Thymus (tissue), 11 donors: ENCODE measurements around the gene HINT3. TPM values are rescaled to one million over a fixed set of nuclear protein-coding genes. Genes with fewer than 3 reads are reported as not detected.
"Not testable (repeated sequence)": the region's sequence is repeated elsewhere in the genome, so short reads cannot be mapped to it uniquely, and the experiment has no call there.

Source experiments
- DNase-seq, 9 donors: peaks; one replicate each; pipeline ENCODE4 v3.0.0-alpha.2; 2013; ENCODE audit warnings: low spot score in 9 of 9, low read depth in 6 of 9, missing footprints in 1 of 9
- H3K27ac ChIP-seq, 2 donors: one replicate each; pipeline ENCODE4 v1.5.1; 2013; ENCODE audit warnings: control low read depth in 1 of 2, low read depth in 1 of 2, low read length in 1 of 2, mild to moderate bottlenecking in 1 of 2, moderate library complexity in 1 of 2
- H3K27me3 ChIP-seq, 2 donors: one replicate each; pipeline ENCODE4 v1.5.1; 2013; ENCODE audit warnings: low read length in 1 of 2; ENCODE audit not compliant: control insufficient read depth in 2 of 2, insufficient read depth in 1 of 2
- H3K36me3 ChIP-seq, 2 donors: one replicate each; pipeline ENCODE4 v1.5.1; 2013; ENCODE audit warnings: low read length in 1 of 2, mild to moderate bottlenecking in 1 of 2, moderate library complexity in 1 of 2; ENCODE audit not compliant: control insufficient read depth in 2 of 2, insufficient read depth in 2 of 2
- H3K4me1 ChIP-seq, 2 donors: one replicate each; pipeline ENCODE4 v1.5.1; 2013; ENCODE audit warnings: low read length in 2 of 2; ENCODE audit not compliant: control insufficient read depth in 2 of 2, insufficient read depth in 2 of 2
- H3K4me3 ChIP-seq, 2 donors: one replicate each; pipeline ENCODE4 v1.5.1; 2013; ENCODE audit warnings: low read length in 2 of 2, control low read depth in 1 of 2, mild to moderate bottlenecking in 1 of 2
- H3K9me3 ChIP-seq, 2 donors: one replicate each; pipeline ENCODE4 v1.5.1; 2013; ENCODE audit warnings: low read length in 1 of 2, mild to moderate bottlenecking in 1 of 2; ENCODE audit not compliant: control insufficient read depth in 2 of 2, insufficient read depth in 1 of 2
- WGBS: extraction: QIAGEN DNeasy Blood & Tissue Kit; methylation state at CpG from one replicate; pipeline ENCODE4 v1.1.7; 2013; 5-methylcytosine and 5-hydroxymethylcytosine counted together
- polyA plus RNA-seq: library from polyadenylated mRNA; stranded (reverse); fragments of 200-250 nt; gene quantifications from one replicate; pipeline ENCODE4 v1.2.3, GENCODE V29; 2013
- total RNA-seq: library from RNA; stranded (reverse); fragments of 120-200 nt; gene quantifications from one replicate; pipeline ENCODE4 v1.2.4, GENCODE V29; 2013
- donor health status: healthy.

The HINT3 gene
- total and polyA plus RNA-seq, 2 donors: 8.6 to 11.1 TPM

DNA sequence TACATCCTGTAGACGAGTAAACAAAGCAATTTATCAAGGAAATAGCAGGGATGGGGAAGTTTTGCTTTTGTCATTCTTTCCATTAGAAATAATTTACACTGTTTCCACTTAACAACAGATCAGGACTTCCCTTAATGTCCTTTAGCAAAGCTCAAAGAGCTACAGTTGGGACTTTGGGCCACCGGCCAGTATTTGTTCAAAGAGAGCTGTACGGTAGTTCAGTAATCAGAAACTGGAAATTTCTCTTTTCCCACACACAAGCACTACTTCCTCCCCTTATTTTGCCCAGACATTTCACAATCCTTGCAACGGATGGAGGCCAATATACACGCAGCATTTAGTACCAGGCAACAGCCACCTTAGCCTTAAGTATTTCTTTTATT lies 12.1 kb upstream of the HINT3 start:
- WGBS: 51% methylated on average over 5 of the region's 5 CpGs
- Histone ChIP-seq H3K9me3 (no peaks in the 10 kb centered on the region), H3K4me1 (no peaks in the 10 kb centered on the region), H3K36me3 (no peaks in the 10 kb centered on the region), H3K27ac (no peak overlapping the region), H3K27me3 (no peaks in the 10 kb centered on the region), H3K4me3 (no peak overlapping the region)
- no peak for DNase-seq

DNA sequence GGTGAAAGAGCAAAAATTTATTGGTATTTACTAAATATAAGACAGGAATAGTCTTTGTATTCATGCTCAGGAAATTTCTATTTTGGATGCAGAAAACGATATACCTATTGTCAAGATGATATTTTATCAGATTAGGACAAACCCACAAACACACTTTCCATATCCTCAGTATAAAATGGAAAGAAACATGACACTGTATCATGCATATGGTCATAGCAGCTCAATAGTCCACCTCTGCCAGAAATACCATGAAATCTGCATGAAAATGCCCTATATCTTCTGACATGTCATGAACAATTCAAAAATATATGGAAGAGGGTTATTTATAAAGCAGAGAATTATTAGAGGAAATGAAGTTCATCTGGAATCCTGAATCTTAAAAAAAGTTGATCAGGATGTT lies 11.7 kb upstream of the HINT3 start:
- no peaks in the 10 kb centered on the region for H3K27me3 ChIP-seq
- H3K4me3 ChIP-seq: no peak overlapping the region
- no peaks in the 10 kb centered on the region for H3K9me3 ChIP-seq
- H3K4me1 ChIP-seq: no peaks in the 10 kb centered on the region
- no peak overlapping the region for H3K27ac ChIP-seq
- WGBS: 61% methylated on average over 1 of the region's 1 CpG
- DNase-seq: no peak
- no peaks in the 10 kb centered on the region for H3K36me3 ChIP-seq

DNA sequence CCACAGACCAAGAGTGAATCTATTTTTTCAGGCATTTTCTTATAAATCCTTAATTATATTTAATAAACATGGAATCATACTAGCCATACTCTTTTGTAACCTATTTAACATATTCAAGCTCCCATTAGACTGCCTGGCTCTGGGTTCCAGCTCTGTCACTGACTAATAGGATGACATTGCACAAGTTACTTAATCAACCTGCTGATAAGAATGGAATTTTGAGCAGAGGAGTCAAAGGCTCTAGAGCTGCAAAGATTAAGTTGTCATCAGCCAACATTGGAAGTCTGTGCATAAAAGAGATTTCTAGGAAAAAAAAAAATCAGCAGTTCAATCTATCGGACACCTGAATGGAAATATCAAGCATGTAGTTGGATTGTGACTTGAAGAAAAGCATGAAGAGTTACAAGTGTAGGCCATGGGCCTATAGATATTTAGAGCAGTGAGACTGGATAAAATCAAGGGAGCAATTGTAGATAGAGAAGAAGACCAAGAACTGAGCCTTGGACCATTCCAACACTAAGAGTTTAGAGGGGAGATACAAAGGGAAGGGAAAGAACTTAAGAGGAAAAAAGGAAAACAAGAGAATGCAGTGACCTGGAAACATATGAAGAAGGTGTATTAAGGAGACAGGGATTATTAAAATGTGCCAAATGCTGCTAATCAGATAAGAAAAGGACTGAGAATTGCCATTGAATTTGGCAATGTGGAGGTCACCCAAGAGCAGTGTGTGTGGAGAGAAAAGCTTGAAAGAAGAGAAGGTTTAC lies 11.0 kb upstream of the HINT3 start:
- 94% methylated on average over 1 of the region's 1 CpG for WGBS
- no peaks in the 10 kb centered on the region for H3K9me3 ChIP-seq
- H3K36me3 ChIP-seq: no peaks in the 10 kb centered on the region
- H3K27me3 ChIP-seq: no peaks in the 10 kb centered on the region
- no peak overlapping the region for H3K4me3 ChIP-seq
- H3K27ac ChIP-seq: peak overlapping the region; percentile 18 to 53
- DNase-seq: no peak
- no peaks in the 10 kb centered on the region for H3K4me1 ChIP-seq

DNA sequence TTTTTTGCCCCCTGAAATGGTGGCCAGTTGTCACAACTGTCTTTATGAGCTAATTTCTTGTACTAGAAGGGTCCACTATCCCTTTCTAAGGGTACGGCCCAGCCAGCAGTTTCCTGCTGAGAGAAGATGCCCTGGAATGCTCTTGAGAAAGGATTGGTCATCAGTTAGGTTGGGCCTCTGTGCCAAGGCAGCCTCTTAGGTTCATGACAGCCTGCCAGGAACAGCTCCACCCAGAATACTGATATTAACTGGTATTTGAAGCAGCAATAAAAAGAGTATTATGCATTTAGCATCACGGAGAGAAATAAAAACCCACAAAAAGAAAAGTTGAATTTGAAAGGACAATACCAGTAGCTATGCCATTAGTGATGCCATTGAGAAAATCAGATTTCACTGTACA lies 9.0 kb upstream of the HINT3 start:
- Histone ChIP-seq H3K27ac (no peak overlapping the region), H3K4me3 (no peak overlapping the region), H3K36me3 (no peaks in the 10 kb centered on the region), H3K27me3 (no peaks in the 10 kb centered on the region), H3K9me3 (no peaks in the 10 kb centered on the region), H3K4me1 (no peaks in the 10 kb centered on the region)
- DNase-seq: no peak
- WGBS: 96% methylated on average over 2 of the region's 2 CpGs

DNA sequence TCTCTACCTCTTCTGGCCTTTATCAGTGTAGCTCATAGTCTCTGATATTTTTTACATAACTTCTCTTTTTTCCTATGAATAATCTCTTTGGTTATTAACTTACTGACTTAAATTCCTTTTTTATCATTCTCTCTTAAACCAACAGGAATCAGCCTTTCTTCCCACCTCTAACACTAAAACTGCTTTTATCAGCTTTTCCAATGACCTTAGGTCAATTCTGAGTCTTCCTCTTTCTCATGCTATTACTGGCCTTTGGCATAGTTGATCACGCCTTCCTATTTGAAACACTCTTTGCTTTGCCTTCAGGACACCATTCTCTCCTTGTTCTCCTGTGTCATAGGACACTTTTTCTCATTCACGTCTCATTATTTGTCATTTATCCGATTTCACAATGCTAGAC lies 8.1 kb upstream of the HINT3 start:
- 97% methylated on average over 3 of the region's 3 CpGs for WGBS
- Histone ChIP-seq H3K36me3 (no peaks in the 10 kb centered on the region), H3K27ac (no peak overlapping the region), H3K9me3 (no peaks in the 10 kb centered on the region), H3K4me1 (no peaks in the 10 kb centered on the region), H3K27me3 (no peaks in the 10 kb centered on the region), H3K4me3 (no peak overlapping the region)
- no peak for DNase-seq

DNA sequence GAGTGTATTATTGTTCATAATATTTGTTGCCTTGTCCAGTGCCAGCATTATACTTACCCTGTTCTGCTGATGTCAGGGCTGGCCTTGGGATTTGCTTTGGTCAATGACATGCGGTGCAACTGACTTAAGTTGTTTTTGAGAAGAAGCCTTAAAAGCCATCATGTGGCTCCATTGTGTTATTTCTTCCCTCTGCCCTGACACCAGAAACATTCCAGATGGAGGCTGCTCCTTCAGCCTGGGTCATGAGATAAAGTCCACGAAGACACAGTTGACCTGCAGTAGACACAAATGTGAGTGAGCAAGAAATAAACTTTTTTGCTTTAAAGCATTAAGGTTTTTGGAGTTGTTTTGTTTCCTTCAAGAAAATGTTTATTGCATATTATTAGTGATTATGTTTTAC lies 7.5 kb upstream of the HINT3 start:
- no peak for DNase-seq
- H3K9me3 ChIP-seq: no peaks in the 10 kb centered on the region
- H3K36me3 ChIP-seq: no peaks in the 10 kb centered on the region
- no peak overlapping the region for H3K27ac ChIP-seq
- no peaks in the 10 kb centered on the region for H3K4me1 ChIP-seq
- no peaks in the 10 kb centered on the region for H3K27me3 ChIP-seq
- 95% methylated on average over 2 of the region's 2 CpGs for WGBS
- no peak overlapping the region for H3K4me3 ChIP-seq

DNA sequence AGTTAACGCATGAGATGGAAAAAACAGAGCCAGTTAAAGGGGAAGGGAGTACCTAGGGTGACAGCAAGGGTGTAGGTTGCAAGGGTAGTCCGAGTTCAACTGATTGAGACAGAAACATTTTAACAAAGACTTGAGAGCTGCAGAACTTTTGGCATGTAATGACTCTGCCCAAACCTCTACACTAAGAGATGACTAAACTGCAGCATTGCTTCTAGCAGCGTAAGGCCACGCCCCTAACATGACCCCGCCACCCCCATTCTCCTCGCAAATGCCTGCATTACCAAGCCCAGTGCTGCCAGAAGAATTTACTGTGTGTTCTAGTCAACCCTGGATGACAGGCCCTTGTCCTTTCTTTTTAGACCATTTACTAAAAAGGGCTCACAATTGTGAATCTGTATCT lies 6.3 kb upstream of the HINT3 start:
- no peaks in the 10 kb centered on the region for H3K4me1 ChIP-seq
- DNase-seq: no peak
- H3K9me3 ChIP-seq: no peaks in the 10 kb centered on the region
- no peak overlapping the region for H3K27ac ChIP-seq
- no peak overlapping the region for H3K4me3 ChIP-seq
- WGBS: 97% methylated on average over 6 of the region's 6 CpGs
- H3K27me3 ChIP-seq: no peaks in the 10 kb centered on the region
- H3K36me3 ChIP-seq: no peaks in the 10 kb centered on the region

DNA sequence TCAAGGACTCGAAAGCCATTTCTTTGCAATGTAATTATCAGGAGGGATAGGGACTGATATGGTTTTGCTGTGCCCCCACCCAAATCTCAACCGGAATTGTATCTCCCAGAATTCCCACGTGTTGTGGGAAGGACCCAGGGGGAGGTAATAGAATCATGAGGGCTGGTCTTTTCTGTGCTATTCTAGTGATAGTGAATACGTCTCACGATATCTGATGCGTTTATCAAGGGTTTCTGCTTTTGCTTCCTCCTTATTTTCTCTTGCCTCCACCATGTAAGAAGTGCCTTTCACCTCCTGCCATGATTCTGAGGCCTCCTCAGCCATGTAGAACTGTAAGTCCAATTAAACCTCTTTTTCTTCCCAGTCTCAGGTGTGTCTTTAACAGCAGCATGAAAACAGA lies 5.9 kb upstream of the HINT3 start:
- H3K27me3 ChIP-seq, H3K4me1 ChIP-seq, H3K9me3 ChIP-seq, H3K36me3 ChIP-seq, DNase-seq, H3K27ac ChIP-seq, H3K4me3 ChIP-seq: not testable (repeated sequence)
- WGBS: 94% methylated on average over 6 of the region's 6 CpGs

DNA sequence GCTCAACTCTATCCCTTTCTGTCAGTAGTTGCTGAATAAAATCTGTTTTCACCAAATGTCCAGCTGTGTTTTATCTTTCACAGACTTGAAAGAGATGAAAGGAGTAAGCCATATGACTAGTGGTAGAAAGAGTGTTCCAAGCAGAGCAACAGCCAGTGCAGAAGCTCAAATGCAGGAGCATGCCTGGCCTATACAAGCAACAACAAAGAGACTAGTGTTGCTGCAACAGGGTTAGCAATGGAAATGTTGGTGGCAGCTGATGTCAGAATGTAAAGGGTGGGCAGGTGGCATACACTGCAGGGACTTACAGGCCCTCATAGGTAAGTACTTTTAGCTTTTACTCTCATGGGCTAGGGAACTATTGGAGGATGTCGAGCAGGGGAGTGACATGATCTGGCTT lies 5.2 kb upstream of the HINT3 start:
- Histone ChIP-seq H3K27ac (no peak overlapping the region), H3K27me3 (no peaks in the 10 kb centered on the region), H3K4me1 (peaks cover 0 to 4% of the 10 kb centered on the region in 2 donors), H3K9me3 (no peaks in the 10 kb centered on the region), H3K36me3 (no peaks in the 10 kb centered on the region), H3K4me3 (no peak overlapping the region)
- DNase-seq: no peak
- WGBS: 96% methylated on average over 1 of the region's 1 CpG
